ENCODE measurements around the gene ARHGAP6.

- no peak for TF ChIP-seq CTCF (conservative IDR thresholded peaks at IDR 0.05 in 1 of 2, IDR thresholded peaks at IDR 0.05 in 1 of 2; ENCODE audit: extremely low read depth in 1 of 2, insufficient read depth in 1 of 2, low read depth in 1 of 2, low read length in 2 of 2)
- TF ChIP-seq EZH2 (IDR thresholded peaks at IDR 0.05; ENCODE audit: borderline replicate concordance, low read length): no peak
Measured at GRCh38 chrX:11683057-11683456, 17.3 kb upstream of the ARHGAP6 start.

Data from mammary epithelial cell (primary cell).